Right lobe of liver (tissue), 4 donors: ENCODE data around the gene SH2B2.
"Not testable (repeated sequence)": the region's sequence is repeated elsewhere in the genome, so short reads cannot be mapped to it uniquely, and the experiment has no call there.

Source experiments
- POLR2A ChIP-seq: fragments of 450-650 bp; IDR thresholded peaks from one replicate; pipeline ENCODE4 v1.6.1; 2017; ENCODE audit warnings: antibody characterized with exemption, mild to moderate bottlenecking
- TF ChIP-seq, protein P1 (sequence below), 4 donors: fragments of 200-600 bp in 3 of 4; fragments of 450-650 bp in 1 of 4; IDR thresholded peaks; one replicate each; pipeline versions ENCODE4 v1.5.1 to v1.8.0; 2016 to 2022; ENCODE audit warnings: antibody characterized with exemption in 4 of 4, mild to moderate bottlenecking in 2 of 4
- donor health status: DM: no; HTN: no; CAD: no.
- donor health status: DM: no; HTN: no; CAD: no.
- donor health status: DM: no; HTN: yes; CAD: no.

DNA sequence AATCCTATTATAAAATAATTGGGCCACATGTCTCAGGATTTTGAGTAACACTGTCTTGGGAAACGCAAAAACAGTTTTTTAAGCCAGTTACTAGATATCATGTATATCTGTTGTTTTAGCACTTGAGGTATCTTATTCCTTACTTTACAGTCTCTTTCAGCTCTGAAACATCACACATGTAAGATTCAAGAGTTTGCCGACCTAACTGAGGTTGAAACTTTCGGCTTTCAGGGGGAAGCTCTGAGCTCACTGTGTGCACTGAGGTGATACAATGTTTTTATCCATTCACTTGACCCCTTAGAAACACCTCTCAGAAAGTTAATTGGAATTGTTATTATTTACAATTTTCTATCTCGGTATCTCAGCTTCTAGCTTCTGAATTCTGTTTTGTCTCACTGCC lies 50.8 kb downstream of the SH2B2 start:
- not testable (repeated sequence) for TF ChIP-seq POLR2A
- TF ChIP-seq, protein P1, sequence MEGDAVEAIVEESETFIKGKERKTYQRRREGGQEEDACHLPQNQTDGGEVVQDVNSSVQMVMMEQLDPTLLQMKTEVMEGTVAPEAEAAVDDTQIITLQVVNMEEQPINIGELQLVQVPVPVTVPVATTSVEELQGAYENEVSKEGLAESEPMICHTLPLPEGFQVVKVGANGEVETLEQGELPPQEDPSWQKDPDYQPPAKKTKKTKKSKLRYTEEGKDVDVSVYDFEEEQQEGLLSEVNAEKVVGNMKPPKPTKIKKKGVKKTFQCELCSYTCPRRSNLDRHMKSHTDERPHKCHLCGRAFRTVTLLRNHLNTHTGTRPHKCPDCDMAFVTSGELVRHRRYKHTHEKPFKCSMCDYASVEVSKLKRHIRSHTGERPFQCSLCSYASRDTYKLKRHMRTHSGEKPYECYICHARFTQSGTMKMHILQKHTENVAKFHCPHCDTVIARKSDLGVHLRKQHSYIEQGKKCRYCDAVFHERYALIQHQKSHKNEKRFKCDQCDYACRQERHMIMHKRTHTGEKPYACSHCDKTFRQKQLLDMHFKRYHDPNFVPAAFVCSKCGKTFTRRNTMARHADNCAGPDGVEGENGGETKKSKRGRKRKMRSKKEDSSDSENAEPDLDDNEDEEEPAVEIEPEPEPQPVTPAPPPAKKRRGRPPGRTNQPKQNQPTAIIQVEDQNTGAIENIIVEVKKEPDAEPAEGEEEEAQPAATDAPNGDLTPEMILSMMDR (IDR thresholded peaks at IDR 0.05) = not testable (repeated sequence)
